PC-9 (cell line): ENCODE measurements around the gene EPG5.

Source experiments
- CTCF ChIP-seq: fragments of 200-600 bp; sonication (generic); conservative IDR thresholded peaks from 2 replicates; pipeline ENCODE4 v1.6.1; 2017; ENCODE audit warnings: mixed run types, antibody characterized with exemption, mild to moderate bottlenecking, moderate library complexity
- EZH2 ChIP-seq: fragments of 200-600 bp; sonication (generic); IDR thresholded peaks from 2 replicates; pipeline ENCODE4 v1.8.0; 2017; ENCODE audit warnings: antibody characterized with exemption, low read depth

DNA sequence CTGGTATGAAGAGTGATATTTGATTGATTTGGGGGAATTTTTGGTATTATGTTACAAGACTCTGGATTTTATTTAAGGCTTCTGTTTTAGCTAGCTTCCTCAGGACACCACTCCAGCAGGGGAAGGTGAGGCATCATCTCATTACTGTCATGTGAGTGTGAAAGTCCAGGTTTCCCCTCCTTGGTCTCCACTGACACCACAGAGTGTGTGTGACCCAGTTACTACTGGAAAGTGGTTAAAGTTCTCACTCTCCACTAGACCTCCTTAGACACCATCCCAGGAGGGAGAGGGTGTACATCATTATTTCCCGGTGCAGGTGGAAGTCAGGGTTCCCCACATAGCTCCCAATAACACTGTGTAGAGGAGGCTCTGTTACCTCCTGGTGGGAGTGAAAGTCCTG, 35.8 kb upstream of the EPG5 start:
- TF ChIP-seq EZH2 = no peak
- no peak for TF ChIP-seq CTCF
